Loucy (cell line): Measurements from ENCODE around the gene PRKAA2.

ENCODE experiments used
- CTCF ChIP-seq: fragments of 200-600 bp; sonication (generic); conservative IDR thresholded peaks from 2 replicates; pipeline ENCODE4 v1.5.1; 2014; ENCODE audit warnings: mild to moderate bottlenecking, antibody characterized with exemption, low read length
- EZH2phosphoT487 ChIP-seq: fragments of 200-600 bp; IDR thresholded peaks from 2 replicates; pipeline ENCODE4 v1.6.1; 2018; ENCODE audit warnings: antibody characterized with exemption, mild to moderate bottlenecking, moderate library complexity, borderline replicate concordance

GRCh38 chr1:56675763-56676162 lies 30.6 kb downstream of the PRKAA2 start:
- no peak for TF ChIP-seq CTCF
- no peak for TF ChIP-seq EZH2phosphoT487
